Activated CD8-positive, alpha-beta T cell treated with anti-CD3 and anti-CD28 coated beads for 36 hours (primary cell): ENCODE measurements around the gene PTDSS2. TPM values are rescaled to one million over a fixed set of nuclear protein-coding genes. Genes with fewer than 3 reads are reported as not detected.
A peak's percentile ranks its signal among the peaks of the same experiment; 100 is the strongest.

Experiments
- ATAC-seq: fragments of 200-7000 bp; cut with Tn5 transposase; one replicate; pipeline ENCODE4 v1.10.0; 2021; ENCODE audit warnings: mild to moderate bottlenecking, moderate library complexity
- CTCF ChIA-PET: fragments of 350-600 bp; sonication (Branson Sonifier 250); formaldehyde crosslinking; loops from one replicate; lab custom pipeline; 2021; ENCODE audit warnings: antibody characterized with exemption; lab: Charles Lee
- POLR2A ChIA-PET: fragments of 350-600 bp; sonication (Branson Sonifier 250); formaldehyde crosslinking; loops from one replicate; lab custom pipeline; 2021; ENCODE audit warnings: antibody characterized with exemption; lab: Charles Lee
- DNase-seq: peaks from one replicate; pipeline ENCODE4 v3.0.0-alpha.2; 2020
- H3K27ac Mint-ChIP-seq: one replicate; pipeline ENCODE4 v1.8.0; 2021; ENCODE audit warnings: mild to moderate bottlenecking, mixed read lengths
- H3K27me3 Mint-ChIP-seq: one replicate; pipeline ENCODE4 v1.8.0; 2021; ENCODE audit warnings: mixed read lengths
- H3K36me3 Mint-ChIP-seq: one replicate; pipeline ENCODE4 v1.8.0; 2021; ENCODE audit warnings: low read depth, mixed read lengths
- H3K4me1 Mint-ChIP-seq: one replicate; pipeline ENCODE4 v1.8.0; 2021; ENCODE audit warnings: low read depth, mixed read lengths
- H3K4me3 Mint-ChIP-seq: one replicate; pipeline ENCODE4 v1.8.0; 2021; ENCODE audit warnings: mild to moderate bottlenecking, moderate library complexity, mixed read lengths
- H3K9me3 Mint-ChIP-seq: one replicate; pipeline ENCODE4 v1.8.0; 2021; ENCODE audit warnings: mixed read lengths
- CTCF ChIP-seq: fragments of 200-600 bp; IDR thresholded peaks from one replicate; pipeline ENCODE4 v1.8.0; 2022; ENCODE audit warnings: antibody characterized with exemption, mild to moderate bottlenecking
- intact Hi-C: fragments of 100-400 bp; cut with micrococcal nuclease; formaldehyde crosslinking; loops from one replicate; pipeline ENCODE4 v1.10.0; 2022
- total RNA-seq, 2 experiments: library from RNA; stranded (reverse); gene quantifications; one replicate each; pipeline ENCODE4 v1.2.3, GENCODE V29; 2021

The PTDSS2 gene
- total RNA-seq, 2 experiments from 2014 or later, result 17.4 to 18.0 TPM

DNA sequence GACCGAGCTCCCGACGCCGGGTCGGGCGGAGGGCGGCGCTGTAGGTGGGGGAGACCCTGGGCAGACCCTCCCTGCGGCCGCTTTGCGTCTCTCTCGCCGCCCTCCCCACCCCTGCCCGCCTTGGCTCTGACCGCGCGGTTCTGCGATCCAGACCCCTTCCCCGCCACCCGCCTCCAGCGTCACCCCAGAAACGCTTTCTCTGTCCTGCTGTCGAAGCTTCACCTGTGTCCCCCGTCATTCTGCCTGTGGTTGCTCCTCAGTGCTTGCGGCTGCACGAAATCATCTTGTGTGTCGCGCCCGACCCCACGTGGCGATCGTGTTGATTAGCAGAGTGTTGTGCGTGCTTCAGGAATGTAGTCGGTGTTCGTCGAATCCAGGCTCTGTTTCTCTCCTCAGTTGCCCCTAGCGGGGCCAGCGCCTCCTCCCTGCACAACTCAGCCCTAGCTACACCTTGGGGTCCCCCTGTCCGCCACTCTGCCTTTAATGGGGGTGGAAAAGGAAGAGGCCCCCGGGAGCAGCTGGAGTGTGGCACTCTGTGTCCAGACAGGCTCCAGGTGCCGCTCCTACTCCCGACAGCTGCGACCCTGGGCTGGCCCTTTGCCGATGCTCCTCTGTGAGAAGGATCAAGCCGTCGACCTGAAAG is 851 bp downstream of the PTDSS2 start:
- H3K36me3 Mint-ChIP-seq, result peaks cover 13% of the 10 kb centered on the region
- H3K4me1 Mint-ChIP-seq, result peaks cover 30% of the 10 kb centered on the region
- H3K4me3 Mint-ChIP-seq, result peak overlapping the region; percentile 89
- CTCF ChIA-PET, result interaction anchor here (0.7 to 4.4 kb wide), 5 partner anchors 10 to 200 kb away, joined by 3 to 19 read pairs (median 4); partner anchors contain the start of gene ANO9
- POLR2A ChIA-PET, result interaction anchor here (1.1 to 3.8 kb wide), 4 partner anchors 9 to 170 kb away, joined by 3 to 22 read pairs (median 4); partner anchors contain the start of gene RNH1
- H3K27ac Mint-ChIP-seq, result peak overlapping the region; percentile 93
- ATAC-seq (no peak), DNase-seq (peak; percentile 85)
- H3K9me3 Mint-ChIP-seq, result no peaks in the 10 kb centered on the region
- intact Hi-C loops, result no loop called here
- TF ChIP-seq CTCF, result no peak
- no peaks in the 10 kb centered on the region for H3K27me3 Mint-ChIP-seq

GRCh38 chr11:451738-452137 is 1.7 kb downstream of the PTDSS2 start:
- DNase-seq, result no peak
- H3K27ac Mint-ChIP-seq, result no peak overlapping the region
- ChIA-PET CTCF (interaction anchor here (1.2 to 4.4 kb wide), 4 partner anchors 11 to 147 kb away, joined by 3 to 19 read pairs (median 4); partner anchors contain the start of gene ANO9), POLR2A (interaction anchor here (1.1 kb wide), 1 partner anchor 54 kb away, joined by 5 read pairs; no protein-coding TSS in a partner anchor)
- intact Hi-C loops, result no loop called here
- H3K4me3 Mint-ChIP-seq, result peak overlapping the region; percentile 89
- peaks cover 37% of the 10 kb centered on the region for H3K4me1 Mint-ChIP-seq
- no peak for TF ChIP-seq CTCF
- H3K9me3 Mint-ChIP-seq, result no peaks in the 10 kb centered on the region
- H3K36me3 Mint-ChIP-seq, result peaks cover 18% of the 10 kb centered on the region
- no peaks in the 10 kb centered on the region for H3K27me3 Mint-ChIP-seq
- ATAC-seq, result no peak

- Mint-ChIP-seq H3K27ac (no peak overlapping the region), H3K9me3 (no peaks in the 10 kb centered on the region), H3K4me1 (peaks cover 42% of the 10 kb centered on the region), H3K27me3 (no peaks in the 10 kb centered on the region), H3K4me3 (no peak overlapping the region), H3K36me3 (peaks cover 22% of the 10 kb centered on the region)
- ChIA-PET POLR2A (interaction anchor here (1.1 to 1.2 kb wide), 2 partner anchors 34 to 54 kb away, joined by 3 to 5 read pairs; no protein-coding TSS in a partner anchor), CTCF (interaction anchor here (1.2 to 1.6 kb wide), 2 partner anchors 67 to 148 kb away, joined by 3 to 5 read pairs; no protein-coding TSS in a partner anchor)
- DNase-seq, result no peak
- no peak for TF ChIP-seq CTCF
- ATAC-seq, result no peak
- intact Hi-C loops, result no loop called here
These were observed 2.2 kb downstream of the PTDSS2 start for GRCh38 chr11:452203-452744.

- DNase-seq, result no peak
- no peak overlapping the region for H3K4me3 Mint-ChIP-seq
- ATAC-seq, result no peak
- intact Hi-C loops, result no loop called here
- ChIA-PET POLR2A (interaction anchor here (0.6 to 1.2 kb wide), 2 partner anchors 35 to 186 kb away, joined by 3 read pairs; no protein-coding TSS in a partner anchor), CTCF (interaction anchor here (0.8 to 1.2 kb wide), 2 partner anchors 66 to 149 kb away, joined by 3 read pairs; no protein-coding TSS in a partner anchor)
- H3K9me3 Mint-ChIP-seq, result no peaks in the 10 kb centered on the region
- peaks cover 29% of the 10 kb centered on the region for H3K36me3 Mint-ChIP-seq
- TF ChIP-seq CTCF, result no peak
- peaks cover 49% of the 10 kb centered on the region for H3K4me1 Mint-ChIP-seq
- H3K27me3 Mint-ChIP-seq, result no peaks in the 10 kb centered on the region
- no peak overlapping the region for H3K27ac Mint-ChIP-seq
These were observed 2.9 kb downstream of the PTDSS2 start for GRCh38 chr11:452916-453527.
